AG04449 (cell line): ENCODE results near the gene KLK4.

Experiments
- CTCF ChIA-PET: fragments of 350-600 bp; formaldehyde crosslinking; extraction: SDS; loops from one replicate; lab custom pipeline; 2021; ENCODE audit warnings: antibody characterized with exemption; lab: Yijun Ruan, JAX
- POLR2A ChIA-PET: fragments of 400-600, 350-600 bp; formaldehyde crosslinking; extraction: SDS; loops from one replicate; lab custom pipeline; 2020; ENCODE audit warnings: antibody characterized with exemption, inconsistent platforms; lab: Yijun Ruan, JAX
- DNase-seq: peaks from one replicate; pipeline ENCODE4 v3.0.0-alpha.2; 2010; ENCODE audit warnings: low read depth, low spot score
- H3K4me3 ChIP-seq: 2 replicates; pipeline ENCODE4 v1.5.1; 2011; ENCODE audit warnings: low read depth, mild to moderate bottlenecking, control low read depth, low read length
- CTCF ChIP-seq: IDR thresholded peaks from one replicate; pipeline ENCODE4 v1.5.1; 2011; ENCODE audit warnings: mild to moderate bottlenecking, moderate library complexity, low read length, control low read depth, inconsistent platforms; ENCODE audit not compliant: insufficient read depth; ENCODE audit errors: missing control alignments

Gene KLK4

GRCh38 chr19:50947123-50947522, 35.9 kb upstream of the KLK4 start:
- POLR2A ChIA-PET: no interaction called here
- no peak overlapping the region for H3K4me3 ChIP-seq
- DNase-seq: no peak
- CTCF ChIA-PET: interaction anchor here (2.7 kb wide), 1 partner anchor 25 kb away, joined by 9 read pairs; no protein-coding TSS in a partner anchor
- no peak for TF ChIP-seq CTCF

- CTCF ChIA-PET: no interaction called here
- no peak for TF ChIP-seq CTCF
- H3K4me3 ChIP-seq: no peak overlapping the region
- POLR2A ChIA-PET: no interaction called here
- DNase-seq: no peak
Measured at GRCh38 chr19:50944795-50945194, 33.6 kb upstream of the KLK4 start.

DNA sequence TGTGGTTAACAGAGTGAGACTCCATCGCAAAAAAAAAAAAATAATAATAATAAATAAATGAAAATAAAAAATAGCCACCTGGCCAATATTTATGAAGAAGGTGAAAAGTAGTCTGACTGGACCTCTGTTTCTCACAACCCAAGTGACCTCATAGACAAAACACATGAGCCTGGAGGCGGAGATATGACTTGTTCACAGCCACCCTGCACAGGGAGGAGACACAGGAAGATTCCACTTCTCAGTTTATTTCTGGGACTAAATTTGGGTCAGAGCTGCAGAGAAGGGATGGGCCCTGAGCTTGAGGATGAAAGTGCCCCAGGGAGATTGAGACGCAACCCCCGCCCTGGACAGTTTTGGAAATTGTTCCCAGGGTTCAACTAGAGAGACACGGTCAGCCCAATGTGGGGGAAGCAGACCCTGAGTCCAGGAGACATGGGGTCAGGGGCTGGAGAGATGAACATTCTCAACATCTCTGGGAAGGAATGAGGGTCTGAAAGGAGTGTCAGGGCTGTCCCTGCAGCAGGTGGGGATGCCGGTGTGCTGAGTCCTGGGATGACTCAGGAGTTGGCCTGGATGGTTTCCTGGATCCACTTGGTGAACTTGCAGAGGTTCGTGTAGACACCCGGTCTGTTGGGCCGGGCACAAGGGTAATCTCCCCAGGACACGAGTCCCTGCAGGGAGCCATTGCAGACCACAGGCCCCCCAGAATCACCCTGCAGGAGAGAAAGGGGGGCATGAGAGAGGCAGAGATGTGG, 32.1 kb upstream of the KLK4 start:
- POLR2A ChIA-PET: no interaction called here
- no peak for DNase-seq
- no peak overlapping the region for H3K4me3 ChIP-seq
- CTCF ChIA-PET: no interaction called here
- no peak for TF ChIP-seq CTCF

GRCh38 chr19:50939596-50939995, 28.4 kb upstream of the KLK4 start:
- DNase-seq: no peak
- POLR2A ChIA-PET: no interaction called here

DNA sequence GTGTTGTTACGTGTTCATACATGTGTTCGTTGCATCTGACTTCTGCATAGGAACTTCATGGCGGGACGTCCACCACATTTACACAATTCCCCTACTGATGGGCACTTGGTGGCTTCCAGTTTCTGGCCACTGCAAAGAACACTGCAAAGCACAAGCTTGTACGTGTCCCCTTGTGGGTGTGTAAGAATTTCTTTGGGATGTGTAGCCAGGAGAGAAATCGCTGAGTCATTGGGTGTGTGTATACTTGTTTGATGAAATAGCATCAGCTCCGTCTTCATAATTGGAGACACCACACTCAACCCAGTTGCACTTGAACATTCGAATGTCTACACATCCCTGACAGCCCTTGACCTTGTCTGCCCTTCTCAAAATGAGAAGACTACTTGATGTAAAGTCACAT, 22.4 kb upstream of the KLK4 start:
- no peak for DNase-seq
- H3K4me3 ChIP-seq: no peak overlapping the region
- CTCF ChIA-PET: interaction anchor here (1.7 to 3.2 kb wide), 2 partner anchors 11 to 12 kb away, joined by 6 to 21 read pairs; no protein-coding TSS in a partner anchor
- POLR2A ChIA-PET: no interaction called here
- TF ChIP-seq CTCF: no peak

More at GRCh38 chr19:50939596-50939995, 28.4 kb upstream of the KLK4 start:
- H3K4me3 ChIP-seq: no peak overlapping the region
- no peak for TF ChIP-seq CTCF
- CTCF ChIA-PET: interaction anchor here (1.4 kb wide), 1 partner anchor 154 kb away, joined by 3 read pairs; no protein-coding TSS in a partner anchor

GRCh38 chr19:50932690-50933083, 21.5 kb upstream of the KLK4 start:
- no peak overlapping the region for H3K4me3 ChIP-seq
- DNase-seq: no peak
- ChIA-PET POLR2A (no interaction called here), CTCF (interaction anchor here (1.7 kb wide), 1 partner anchor 10 kb away, joined by 6 read pairs; no protein-coding TSS in a partner anchor)
- TF ChIP-seq CTCF: no peak
